Keratinocyte (primary cell): Measurements from ENCODE around the gene IRF4.

ENCODE experiments used
- EZH2 ChIP-seq: IDR thresholded peaks from one replicate; pipeline ENCODE4 v1.6.1; 2012; ENCODE audit warnings: inconsistent platforms, mild to moderate bottlenecking, low read length, moderate library complexity
- TF ChIP-seq, protein P1 (sequence below), 3 experiments: IDR thresholded peaks in 1 of 3; conservative IDR thresholded peaks in 1 of 3; optimal IDR thresholded peaks in 1 of 3; 2 replicates in 2 of 3; 3 replicates in 1 of 3; pipeline versions ENCODE3 to v1.5.1; 2011; ENCODE audit warnings: low read length in 3 of 3, mild to moderate bottlenecking in 3 of 3, moderate library complexity in 2 of 3, control low read depth in 1 of 3, inconsistent platforms in 1 of 3; ENCODE audit not compliant: insufficient read depth in 2 of 3; ENCODE audit errors: extremely low read depth in 1 of 3

- no peak for TF ChIP-seq EZH2
- TF ChIP-seq, protein P1, sequence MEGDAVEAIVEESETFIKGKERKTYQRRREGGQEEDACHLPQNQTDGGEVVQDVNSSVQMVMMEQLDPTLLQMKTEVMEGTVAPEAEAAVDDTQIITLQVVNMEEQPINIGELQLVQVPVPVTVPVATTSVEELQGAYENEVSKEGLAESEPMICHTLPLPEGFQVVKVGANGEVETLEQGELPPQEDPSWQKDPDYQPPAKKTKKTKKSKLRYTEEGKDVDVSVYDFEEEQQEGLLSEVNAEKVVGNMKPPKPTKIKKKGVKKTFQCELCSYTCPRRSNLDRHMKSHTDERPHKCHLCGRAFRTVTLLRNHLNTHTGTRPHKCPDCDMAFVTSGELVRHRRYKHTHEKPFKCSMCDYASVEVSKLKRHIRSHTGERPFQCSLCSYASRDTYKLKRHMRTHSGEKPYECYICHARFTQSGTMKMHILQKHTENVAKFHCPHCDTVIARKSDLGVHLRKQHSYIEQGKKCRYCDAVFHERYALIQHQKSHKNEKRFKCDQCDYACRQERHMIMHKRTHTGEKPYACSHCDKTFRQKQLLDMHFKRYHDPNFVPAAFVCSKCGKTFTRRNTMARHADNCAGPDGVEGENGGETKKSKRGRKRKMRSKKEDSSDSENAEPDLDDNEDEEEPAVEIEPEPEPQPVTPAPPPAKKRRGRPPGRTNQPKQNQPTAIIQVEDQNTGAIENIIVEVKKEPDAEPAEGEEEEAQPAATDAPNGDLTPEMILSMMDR (optimal IDR thresholded peaks at IDR 0.05 in 1 of 3, IDR thresholded peaks at IDR 0.05 in 1 of 3, conservative IDR thresholded peaks at IDR 0.05 in 1 of 3; ENCODE audit: extremely low read depth in 1 of 3, insufficient read depth in 2 of 3, low read length in 3 of 3) = no peak
Observed at GRCh38 chr6:449057-449430, 57.5 kb downstream of the IRF4 start.
